Measurements from ENCODE around the gene OVOL3.
A peak's percentile ranks its signal among the peaks of the same experiment; 100 is the strongest.
"Not testable (repeated sequence)": the region's sequence is repeated elsewhere in the genome, so short reads cannot be mapped to it uniquely, and the experiment has no call there.

OVOL3 gene

DNA sequence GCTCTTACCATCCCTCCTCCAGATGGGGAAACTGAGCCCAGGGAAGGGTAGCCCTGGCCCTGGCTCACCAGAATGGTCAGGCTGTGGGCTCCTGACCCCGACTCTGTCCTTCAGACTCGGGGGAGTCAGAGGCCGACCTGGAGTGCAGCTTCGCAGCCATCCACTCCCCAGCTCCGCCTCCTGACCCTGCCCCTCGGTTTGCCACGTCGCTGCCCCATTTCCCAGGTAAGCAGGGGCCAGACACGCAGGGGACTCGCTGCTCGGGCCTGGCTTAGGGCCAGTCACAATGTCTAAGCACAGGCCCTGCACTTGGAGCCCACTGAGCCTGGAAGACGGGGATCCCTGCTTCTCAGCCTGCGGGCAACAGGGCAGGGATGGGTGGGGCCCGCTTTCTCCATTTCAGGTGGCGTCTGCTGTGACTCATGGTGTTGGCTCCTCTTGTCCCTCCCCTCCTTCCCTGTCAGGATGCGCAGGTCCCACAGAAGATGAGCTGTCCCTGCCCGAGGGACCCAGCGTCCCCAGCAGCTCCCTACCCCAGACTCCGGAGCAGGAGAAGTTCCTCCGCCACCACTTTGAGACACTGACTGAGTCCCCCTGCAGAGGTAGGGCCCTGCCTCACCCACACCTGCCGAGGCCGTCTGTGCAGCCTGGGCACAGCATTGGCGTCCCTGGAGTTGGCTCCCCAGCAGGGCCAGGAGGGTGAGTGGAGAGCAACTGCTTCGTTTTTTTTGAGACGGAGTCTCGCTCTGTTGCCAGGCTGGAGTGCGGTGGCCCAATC lies 9.2 kb upstream of the OVOL3 start:
- no peak for DNase-seq

DNA sequence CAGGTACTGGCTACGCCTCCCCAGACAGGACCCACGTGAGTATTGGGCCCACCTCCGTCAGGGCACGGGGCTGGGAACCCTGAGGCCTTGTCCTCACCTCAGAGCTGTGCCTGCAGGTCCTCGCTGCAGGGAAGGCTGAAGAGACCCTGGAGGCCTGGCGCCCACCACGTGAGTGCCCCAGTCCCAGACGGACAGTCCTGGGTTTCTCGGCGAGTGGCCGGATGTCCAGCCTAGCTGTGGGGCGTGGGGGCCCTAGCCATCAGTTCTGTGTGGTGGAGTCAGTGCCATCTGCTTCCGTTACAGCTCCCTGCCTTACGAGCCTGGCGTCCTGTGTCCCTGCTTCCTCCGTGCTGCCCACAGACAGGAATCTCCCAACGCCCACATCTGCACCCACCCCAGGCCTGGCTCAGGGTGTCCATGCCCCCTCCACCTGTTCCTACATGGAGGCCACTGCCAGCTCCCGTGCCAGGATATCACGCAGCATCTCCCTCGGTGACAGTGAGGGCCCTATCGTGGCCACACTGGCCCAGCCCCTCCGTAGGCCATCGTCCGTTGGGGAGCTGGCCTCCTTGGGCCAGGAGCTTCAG lies 7.8 kb upstream of the OVOL3 start:
- DNase-seq = no peak

DNA sequence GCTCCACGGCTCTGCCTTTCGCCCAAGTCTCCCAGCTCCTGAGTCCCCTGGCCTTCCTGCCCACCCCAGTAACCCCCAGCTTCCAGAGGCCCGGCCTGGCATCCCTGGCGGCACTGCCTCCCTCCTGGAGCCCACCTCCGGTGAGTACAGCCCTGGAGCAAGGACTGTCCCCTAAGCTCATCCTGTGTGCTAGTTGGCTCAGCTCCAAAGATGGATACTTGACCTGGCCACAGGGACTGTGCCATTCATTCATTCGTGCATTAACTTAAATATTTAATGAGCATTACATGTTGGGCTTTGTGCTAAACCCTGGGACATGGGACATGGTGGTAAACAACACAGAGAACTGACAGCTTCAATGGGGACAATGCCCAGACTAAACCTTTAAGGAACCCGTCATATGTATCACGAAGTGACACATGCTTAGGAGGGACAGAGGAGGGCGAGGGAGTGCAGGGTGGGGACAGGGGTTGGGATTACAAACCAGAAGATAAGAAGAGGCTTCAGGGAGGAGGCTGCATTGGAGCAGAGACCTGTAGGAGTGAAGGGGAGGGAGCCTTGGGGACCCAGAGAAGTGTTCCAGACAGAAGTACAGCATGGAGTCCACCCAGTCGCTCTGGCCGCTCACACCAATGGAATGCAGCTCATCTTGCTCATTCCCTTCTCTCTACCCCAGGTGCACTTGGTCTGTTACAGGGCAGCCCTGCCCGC lies 6.9 kb upstream of the OVOL3 start:
- DNase-seq = no peak

DNA sequence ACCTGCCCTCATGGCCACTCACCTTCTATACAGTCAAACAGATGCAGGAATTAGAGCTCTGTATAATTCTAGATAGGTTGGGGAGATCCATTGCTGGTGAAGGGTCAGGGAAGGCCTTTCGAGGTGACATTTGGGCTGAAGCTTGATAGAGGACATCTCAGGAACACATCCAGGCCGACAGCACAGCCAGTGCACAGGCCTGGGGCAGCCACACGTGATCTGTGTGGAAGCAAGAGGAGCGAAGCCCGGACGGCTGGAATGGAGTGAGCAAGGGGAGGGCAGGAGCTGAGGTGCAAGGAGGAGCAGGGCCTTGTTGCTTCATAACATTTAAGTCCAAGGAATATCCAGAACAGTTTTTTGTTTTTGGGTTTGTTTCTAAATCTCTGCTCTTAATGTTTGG lies 4.5 kb upstream of the OVOL3 start:
- DNase-seq = no peak

DNA sequence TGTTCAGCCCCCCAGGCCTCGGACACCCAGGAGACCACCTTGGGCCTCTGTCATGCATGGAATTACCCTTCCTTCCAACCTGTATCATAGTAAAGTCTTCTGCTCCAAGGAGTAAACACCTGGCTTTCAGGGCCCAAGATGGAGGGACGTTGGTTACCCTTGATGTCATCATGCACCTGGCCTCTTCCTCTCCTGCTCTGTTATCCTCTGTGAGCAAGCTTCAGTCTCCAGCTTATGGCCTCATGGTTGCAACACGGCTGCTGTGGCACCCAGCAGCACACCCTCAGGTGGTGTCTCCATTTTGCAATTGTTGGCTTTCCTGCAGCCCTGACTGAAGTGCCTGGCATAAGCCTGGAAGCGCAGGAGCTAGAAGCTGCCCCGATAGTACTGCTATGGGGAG lies 4.0 kb upstream of the OVOL3 start:
- no peak for DNase-seq

DNA sequence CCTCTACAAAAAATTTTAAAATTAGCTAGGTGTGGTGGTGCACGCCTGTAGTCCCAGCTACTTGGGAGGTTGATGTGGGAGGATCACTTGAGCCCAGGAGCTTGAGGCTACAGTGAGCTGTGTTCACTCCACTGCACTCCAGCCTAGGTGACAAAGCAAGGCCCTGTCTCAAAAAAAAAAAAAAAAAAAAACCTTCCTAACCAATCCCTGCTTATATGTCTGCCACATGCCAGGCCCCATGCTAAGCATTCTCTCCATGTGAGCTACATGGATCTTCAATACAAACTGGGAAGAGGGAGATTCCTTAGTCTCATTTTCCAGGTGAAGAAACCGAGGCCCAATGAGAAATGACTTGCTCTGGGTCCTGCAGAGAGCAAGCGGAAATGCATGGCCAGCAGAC lies 2.3 kb upstream of the OVOL3 start:
- DNase-seq = no peak

DNA sequence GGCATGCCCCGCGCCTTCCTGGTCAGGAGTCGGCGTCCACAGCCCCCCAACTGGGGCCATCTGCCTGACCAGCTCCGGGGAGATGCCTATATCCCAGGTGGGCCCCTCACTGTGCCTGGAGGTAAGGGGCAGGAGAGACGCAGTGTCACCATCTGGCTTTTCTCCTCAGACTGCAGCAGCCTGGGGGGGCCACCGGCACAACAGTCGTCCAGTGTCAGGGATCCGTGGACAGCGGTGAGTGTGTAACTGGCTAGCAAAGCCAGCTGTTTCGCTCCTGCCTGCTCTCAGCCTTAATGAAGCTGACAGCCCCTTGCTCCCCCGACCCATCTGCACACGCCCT lies 227 bp downstream of the OVOL3 start:
- DNase-seq = no peak

DNA sequence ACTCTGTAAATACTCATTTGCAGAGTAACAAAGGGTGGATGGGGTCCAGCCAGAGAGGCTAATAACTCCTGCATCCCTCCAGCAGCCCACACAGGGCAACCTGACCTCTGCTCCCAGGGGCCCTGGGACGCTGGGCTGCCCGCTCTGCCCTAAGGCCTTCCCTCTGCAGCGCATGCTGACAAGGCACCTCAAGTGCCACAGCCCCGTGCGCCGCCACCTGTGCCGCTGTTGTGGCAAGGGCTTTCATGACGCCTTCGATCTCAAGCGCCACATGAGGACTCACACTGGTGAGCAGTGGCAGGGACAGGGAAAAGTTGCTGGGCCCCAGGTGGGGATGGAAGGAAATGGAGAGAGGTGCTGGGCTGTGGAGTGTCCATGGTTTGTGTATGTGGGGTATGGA lies 1.7 kb downstream of the OVOL3 start:
- no peak for DNase-seq

DNA sequence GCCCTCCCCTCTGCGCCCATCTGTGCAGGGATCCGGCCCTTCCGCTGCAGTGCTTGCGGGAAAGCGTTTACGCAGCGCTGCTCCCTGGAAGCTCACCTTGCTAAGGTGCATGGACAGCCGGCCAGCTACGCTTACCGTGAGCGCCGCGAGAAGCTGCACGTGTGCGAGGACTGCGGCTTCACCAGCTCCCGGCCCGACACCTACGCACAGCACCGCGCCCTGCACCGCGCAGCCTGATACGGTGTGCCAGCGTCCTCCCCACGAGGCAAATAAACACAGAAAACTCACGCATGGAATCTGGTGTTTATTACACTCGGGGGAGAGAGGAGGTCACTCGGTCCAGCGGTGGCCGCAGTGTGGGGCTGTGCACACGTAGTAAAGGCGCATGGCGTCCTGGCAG lies 2.5 kb downstream of the OVOL3 start:
- no peak for DNase-seq

DNA sequence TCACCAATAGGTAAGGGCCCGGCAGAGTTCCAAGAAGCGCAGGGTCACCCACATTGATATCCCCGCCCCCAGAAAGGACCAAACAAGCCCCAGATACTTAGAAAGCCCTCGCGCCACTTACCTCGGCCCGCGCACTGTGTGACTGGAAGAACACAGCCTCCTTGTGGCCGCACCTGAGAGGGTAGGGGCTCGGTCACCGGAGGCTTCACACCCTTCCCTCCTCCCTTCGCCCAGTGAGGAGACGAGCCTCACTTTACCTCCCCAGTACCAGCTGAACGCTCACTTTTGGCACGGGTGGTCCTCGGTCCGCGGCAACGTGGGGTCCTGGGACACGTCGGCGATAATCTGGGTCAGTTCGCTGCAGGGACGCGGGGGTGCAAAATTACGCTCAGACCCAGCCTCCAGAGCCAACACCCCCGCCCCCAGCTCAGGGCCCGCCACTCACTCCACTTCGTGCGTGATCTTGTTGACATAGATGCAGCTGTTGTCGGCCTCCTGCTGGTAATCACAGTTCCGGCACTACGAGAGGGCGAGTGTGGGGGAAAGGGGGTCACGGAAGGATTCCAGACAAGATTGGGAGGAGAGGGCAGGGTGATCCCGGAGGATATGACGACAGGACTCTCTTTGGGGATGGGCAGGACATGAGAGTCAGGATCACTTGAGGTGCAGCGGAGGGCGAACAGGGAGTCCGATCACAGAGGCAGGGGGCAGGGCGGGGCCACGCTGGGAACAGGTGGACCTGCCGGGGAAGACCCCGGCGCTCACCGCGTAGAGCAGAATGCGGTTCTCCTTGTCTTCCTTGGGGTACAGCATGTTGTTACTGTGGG lies 3.2 kb downstream of the OVOL3 start:
- no peak for DNase-seq

DNA sequence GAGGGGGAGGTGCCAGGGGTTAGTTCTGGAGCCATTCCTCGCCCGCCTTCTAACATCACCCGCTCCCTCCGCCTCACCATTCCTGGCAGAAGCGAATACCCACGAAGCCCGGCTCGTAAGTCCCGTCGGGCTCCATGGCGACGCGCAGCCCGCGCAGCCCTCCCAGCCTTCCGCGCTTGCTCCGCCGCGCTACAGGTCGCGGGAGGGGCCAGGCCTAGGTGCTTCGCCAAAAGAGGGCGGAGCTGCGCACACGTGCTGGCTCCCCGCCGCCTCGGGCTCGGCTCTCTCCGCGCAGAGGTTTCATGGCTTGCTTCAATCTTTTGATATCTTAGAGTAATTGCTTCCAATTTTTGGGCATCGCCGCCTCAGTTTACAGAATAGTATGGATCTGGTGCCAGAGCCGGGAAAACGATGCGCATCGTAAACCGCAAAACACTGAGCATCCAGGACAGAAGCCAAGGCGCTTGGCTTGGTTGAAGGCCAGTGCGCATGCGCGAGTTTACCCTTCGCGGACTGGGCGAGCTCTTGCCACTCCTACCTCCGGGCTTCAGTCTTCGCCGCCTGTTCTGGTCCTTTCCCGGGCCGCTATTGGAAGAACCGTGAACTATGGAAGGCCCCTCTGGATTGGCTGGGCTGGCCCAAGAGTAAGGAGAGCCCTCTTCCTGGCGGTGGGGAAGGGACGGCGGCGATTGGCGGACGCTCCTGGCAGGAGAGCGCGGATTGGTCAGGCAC lies 3.9 kb downstream of the OVOL3 start, which contains the start of gene POLR2I:
Gene POLR2I (minus strand): TSS at position 155 of the 732 bp plus-strand sequence. CDS start 19 bp downstream, at position 136.
- peak; percentile 99 for DNase-seq

DNA sequence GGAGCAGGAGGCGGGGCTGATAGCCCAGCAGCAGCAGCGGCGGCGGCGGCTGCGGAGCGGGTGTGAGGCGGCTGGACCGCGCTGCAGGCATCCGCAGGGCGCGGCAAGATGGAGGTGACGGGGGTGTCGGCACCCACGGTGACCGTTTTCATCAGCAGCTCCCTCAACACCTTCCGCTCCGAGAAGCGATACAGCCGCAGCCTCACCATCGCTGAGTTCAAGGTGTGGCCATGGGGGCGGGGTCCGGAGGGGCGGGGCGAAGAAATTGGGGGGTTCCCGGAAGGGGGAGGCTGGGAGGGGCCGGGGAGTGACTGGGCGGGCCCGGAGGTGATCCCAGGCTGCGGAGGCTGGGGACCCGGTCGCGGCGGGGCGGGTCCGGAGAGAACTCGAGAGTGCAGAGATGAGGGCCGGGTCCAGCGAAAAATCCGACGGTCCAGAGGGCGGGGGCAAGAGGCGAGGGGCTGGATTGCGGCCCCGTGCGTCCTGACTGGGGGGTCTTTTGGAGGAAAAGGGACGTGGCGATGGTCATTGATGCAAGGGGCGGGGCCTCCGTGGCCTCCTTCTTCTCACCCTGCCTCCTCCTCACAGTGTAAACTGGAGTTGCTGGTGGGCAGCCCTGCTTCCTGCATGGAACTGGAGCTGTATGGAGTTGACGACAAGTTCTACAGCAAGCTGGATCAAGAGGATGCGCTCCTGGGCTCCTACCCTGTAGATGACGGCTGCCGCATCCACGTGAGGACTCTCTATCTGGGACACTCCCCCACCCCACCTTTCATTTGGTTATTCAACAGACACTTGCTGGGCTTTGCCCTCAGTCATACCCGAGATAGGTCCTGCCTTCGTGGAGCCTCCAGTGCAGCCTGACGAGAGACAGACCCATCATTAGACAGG lies 4.8 kb downstream of the OVOL3 start, which contains the start of gene TBCB:
Gene TBCB (plus strand): TSS at position 16 of the 891 bp plus-strand sequence. CDS start 93 bp downstream, at position 109.
- peak in 1 of 2 experiments; percentile 53 for DNase-seq

DNA sequence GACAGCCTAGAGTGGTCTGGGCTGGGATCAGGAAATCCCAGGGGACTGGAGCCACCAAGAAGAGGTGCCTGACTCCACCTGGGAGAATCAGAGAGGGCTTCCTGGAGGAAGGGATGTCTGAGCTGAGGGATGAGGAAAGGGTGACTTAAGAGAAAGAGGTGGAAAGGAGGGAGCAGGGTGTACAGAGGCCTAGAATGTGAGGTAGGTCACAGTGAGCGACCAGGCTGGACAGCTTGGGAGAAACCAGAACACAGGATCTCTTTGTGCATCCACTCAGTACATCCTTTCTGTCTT lies 5.3 kb downstream of the OVOL3 start:
- DNase-seq = no peak

DNA sequence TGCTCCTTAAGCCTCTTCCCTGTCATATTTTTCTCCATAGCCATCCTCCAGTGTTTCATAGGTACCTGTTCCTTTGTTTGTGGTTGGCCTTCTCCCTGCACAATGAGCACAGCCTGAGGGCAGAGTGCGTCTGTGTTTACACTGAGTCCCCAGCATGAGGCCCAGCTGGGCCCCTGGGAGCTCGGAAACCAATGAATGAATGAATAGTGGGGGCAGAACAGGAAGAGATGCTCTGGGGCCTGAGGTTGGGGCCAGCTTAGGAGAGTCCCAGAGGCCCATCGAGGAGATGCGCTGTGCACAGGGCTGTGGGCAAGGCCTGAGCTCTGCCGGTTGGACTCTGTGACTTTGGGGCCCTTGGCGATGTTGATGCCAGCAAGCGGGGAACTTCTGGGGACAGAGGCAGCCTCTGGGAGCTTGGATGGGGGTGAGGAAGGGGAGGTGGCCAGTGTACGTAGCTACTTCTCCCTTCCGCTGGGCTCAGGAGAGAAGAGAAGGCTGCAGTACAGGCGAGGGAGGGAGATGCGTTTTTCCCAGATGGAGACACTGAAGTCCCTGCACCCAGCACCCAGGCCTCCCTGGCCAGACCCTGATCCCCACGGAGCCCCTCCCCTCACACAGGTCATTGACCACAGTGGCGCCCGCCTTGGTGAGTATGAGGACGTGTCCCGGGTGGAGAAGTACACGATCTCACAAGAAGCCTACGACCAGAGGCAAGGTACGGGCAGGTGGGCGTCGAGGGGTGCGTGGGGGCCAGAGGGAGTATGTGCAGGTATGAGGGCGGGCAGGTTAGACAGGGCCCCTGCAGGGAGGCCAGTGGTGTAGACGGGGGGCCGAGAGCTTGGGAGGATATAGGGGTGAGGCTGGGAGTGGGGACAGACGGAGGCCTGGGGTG lies 9.4 kb downstream of the OVOL3 start:
- no peak for DNase-seq

DNA sequence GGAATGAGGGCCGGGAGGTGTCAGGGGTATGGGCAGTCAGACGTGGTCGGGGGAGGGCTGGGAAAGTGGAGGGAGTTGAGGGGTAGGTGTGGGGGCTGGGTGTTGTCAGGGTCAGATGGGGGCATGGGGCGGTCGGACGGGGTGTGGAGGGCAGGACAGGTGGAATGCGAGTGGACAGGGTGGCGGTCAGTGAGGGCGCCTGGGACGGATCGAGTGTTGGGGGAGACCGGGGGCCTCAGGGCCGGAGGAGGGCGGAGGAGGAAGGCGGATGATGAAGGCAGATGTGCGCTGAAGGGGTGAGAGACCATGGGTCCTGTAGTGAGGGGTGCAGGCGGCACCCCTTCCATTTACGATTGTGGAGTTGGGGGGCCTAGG lies 10.0 kb downstream of the OVOL3 start:
- no peak for DNase-seq

DNA sequence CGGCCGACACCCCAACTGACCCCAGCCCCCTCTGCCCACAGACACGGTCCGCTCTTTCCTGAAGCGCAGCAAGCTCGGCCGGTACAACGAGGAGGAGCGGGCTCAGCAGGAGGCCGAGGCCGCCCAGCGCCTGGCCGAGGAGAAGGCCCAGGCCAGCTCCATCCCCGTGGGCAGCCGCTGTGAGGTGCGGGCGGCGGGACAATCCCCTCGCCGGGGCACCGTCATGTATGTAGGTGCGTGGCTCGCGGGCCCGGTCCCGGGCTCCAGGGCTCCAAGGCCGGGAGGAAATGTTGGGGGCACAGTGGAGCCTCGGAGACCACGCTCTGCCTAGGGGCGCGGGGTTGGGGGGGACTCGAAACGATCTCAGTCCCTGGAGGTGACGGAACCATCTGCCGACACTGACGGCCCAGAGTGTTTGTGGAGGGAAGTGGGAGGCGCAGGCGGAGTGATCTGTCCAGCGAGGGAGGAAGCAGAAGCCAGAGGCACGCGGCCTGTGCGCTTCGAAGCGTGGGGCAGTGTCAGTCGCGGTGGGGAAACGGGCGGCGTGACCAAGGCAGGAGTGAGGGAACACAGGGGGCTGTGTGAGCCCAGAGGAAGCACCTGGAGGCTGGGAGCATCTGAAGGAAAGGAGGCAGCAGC lies 10.7 kb downstream of the OVOL3 start:
- DNase-seq = no peak

DNA sequence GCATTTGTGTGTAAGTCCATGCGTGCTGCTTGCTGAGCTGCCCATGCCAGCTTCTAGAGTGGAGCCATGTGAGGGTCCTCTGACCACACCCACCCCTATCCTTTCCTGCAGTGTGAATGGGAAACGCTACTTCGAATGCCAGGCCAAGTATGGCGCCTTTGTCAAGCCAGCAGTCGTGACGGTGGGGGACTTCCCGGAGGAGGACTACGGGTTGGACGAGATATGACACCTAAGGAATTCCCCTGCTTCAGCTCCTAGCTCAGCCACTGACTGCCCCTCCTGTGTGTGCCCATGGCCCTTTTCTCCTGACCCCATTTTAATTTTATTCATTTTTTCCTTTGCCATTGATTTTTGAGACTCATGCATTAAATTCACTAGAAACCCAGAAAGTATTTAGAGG lies 14.6 kb downstream of the OVOL3 start:
- no peak for DNase-seq

DNA sequence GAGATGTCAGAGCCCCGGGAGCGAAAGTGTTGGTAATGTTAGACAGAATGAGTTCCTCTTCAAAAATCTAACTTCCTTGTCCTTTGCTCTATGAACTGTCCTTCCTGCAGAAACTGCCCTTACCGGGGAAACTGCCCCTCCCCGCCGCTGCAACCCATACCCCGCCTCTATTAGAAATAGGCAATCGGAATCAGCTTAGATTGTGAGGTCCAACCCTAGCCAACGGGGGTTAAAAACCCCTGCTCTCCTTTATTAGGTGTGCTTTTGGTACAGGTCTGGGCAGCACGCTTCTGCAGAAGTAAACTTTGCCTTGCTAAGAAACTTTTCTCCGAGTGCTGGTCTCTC lies 17.4 kb downstream of the OVOL3 start:
- DNase-seq = peak; percentile 57 to 70

DNA sequence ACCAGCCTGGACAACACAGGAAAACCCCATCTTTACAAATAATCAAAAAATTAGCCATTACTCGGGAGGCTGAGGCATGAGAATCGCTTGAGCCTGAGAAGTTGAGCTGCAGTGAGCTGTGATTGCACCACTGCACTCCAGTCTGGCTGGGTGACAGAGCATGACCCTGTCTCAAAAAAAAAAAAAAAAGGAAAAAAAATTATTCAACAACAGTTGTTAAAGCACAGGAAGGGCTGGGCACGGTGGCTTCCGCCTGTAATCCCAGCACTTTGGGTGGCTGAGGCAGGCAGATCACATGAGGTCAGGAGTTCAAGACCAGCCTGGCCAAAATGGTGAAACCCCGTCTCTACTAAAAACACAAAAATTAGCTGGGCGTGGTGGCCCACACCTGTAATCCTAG lies 20.3 kb downstream of the OVOL3 start:
- not testable (repeated sequence) for DNase-seq

DNA sequence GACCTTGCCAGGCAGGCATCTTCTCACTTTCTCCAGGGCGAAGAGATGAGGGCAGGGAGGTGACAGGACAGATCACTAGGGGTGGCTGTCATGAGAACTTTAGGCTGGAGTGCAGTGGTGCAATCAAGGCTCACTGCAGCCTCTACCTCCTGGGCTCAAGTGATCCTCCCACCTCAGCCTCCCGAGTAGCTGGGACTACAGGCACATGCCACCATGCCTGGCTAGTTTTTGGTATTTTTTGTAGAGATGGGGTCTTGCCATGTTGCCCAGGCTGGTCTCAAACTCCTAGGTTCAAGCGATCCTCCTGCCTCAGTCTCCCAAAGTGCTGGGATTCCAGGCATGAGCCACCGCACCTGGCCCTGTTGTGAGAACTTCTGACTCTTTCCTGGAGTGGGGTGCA lies 23.9 kb downstream of the OVOL3 start:
- DNase-seq = not testable (repeated sequence)

All from AML-193 (cell line).